MCF 10A (cell line): ENCODE results near the gene EMC6. TPM values are rescaled to one million over a fixed set of nuclear protein-coding genes. Genes with fewer than 3 reads are reported as not detected.

Source experiments
- BruUV-seq: library from RNA; stranded (reverse); fragments of 400-500 nt; replicated peaks from 2 replicates; lab custom pipeline; 2021; lab: Mats Ljungman, UMichigan
- CTCF ChIA-PET: fragments of 300-600 bp; sonication (Branson Sonifier 250); formaldehyde crosslinking; extraction: SDS; loops from one replicate; lab custom pipeline; 2021; ENCODE audit warnings: antibody characterized with exemption, inconsistent platforms; lab: Yijun Ruan, JAX
- POLR2A ChIA-PET: fragments of 300-600, 350-650 bp; sonication (Branson Sonifier 250); formaldehyde crosslinking; extraction: SDS; loops from one replicate; lab custom pipeline; 2020; ENCODE audit warnings: antibody characterized with exemption, inconsistent platforms; lab: Yijun Ruan, JAX
- DNase-seq: peaks from one replicate; pipeline ENCODE4 v3.0.0-alpha.2; 2018; ENCODE audit not compliant: unreplicated experiment
- H3K27ac Mint-ChIP-seq: one replicate; pipeline ENCODE4 v1.8.0; 2022; ENCODE audit warnings: mild to moderate bottlenecking, low read depth, mixed read lengths; ENCODE audit not compliant: unreplicated experiment
- H3K27me3 Mint-ChIP-seq: one replicate; pipeline ENCODE4 v1.8.0; 2022; ENCODE audit warnings: mixed read lengths; ENCODE audit not compliant: insufficient read depth, unreplicated experiment
- H3K36me3 Mint-ChIP-seq: one replicate; pipeline ENCODE4 v1.8.0; 2022; ENCODE audit warnings: mild to moderate bottlenecking, moderate library complexity, mixed read lengths; ENCODE audit not compliant: insufficient read depth, unreplicated experiment
- H3K4me1 Mint-ChIP-seq: one replicate; pipeline ENCODE4 v1.8.0; 2022; ENCODE audit warnings: mixed read lengths; ENCODE audit not compliant: insufficient read depth, unreplicated experiment
- H3K4me3 Mint-ChIP-seq: one replicate; pipeline ENCODE4 v1.8.0; 2022; ENCODE audit warnings: mild to moderate bottlenecking, moderate library complexity, mixed read lengths; ENCODE audit not compliant: unreplicated experiment
- H3K9me3 Mint-ChIP-seq: one replicate; pipeline ENCODE4 v1.8.0; 2022; ENCODE audit warnings: mixed read lengths; ENCODE audit not compliant: unreplicated experiment
- intact Hi-C: fragments of 100-400 bp; cut with micrococcal nuclease; formaldehyde crosslinking; loops from 2 replicates; pipeline ENCODE4 v1.14.1; 2022
- total RNA-seq: library from RNA; stranded (reverse); gene quantifications from 2 replicates; pipeline ENCODE4 v1.2.3, GENCODE V29; 2022
- TF ChIP-seq, protein P1 (sequence below): fragments of 200-600 bp; IDR thresholded peaks from one replicate; pipeline ENCODE4 v1.8.0; 2022; ENCODE audit warnings: antibody characterized with exemption, mild to moderate bottlenecking; ENCODE audit not compliant: unreplicated experiment

Gene EMC6
- total RNA-seq, 1 experiment from 2014 or later, result 78.5 TPM

DNA sequence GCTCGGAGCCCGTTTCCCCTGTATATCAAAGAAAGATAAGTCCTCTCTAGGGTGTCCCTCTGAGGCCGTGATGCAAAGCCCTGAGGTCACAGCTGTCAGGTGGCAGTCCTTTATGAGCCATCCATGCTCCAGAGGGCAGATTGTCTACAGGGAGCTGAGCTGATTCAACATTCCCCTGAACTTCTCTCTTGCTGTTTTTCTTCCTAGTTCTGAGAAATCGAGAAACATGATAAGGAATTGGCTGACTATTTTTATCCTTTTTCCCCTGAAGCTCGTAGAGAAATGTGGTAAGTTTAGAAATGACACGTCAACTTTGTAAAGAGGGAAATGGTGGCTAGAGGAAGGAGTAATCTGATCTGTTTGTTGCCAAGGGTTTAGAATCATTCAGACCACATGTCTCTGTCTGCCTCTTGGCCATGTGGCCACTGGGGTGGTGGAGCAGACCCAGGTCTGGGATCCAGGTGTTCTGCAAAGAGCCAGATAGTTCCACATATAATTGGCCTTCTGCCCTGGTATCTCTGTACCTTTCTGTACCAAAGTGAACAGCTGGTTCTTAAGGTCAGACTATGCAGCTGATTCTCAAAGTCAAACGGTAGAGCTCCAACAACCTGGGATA is 28.5 kb upstream of the EMC6 start:
- ChIA-PET CTCF (no interaction called here), POLR2A (interaction anchor here (0.6 to 1.3 kb wide), 2 partner anchors 19 to 24 kb away, joined by 3 read pairs; no protein-coding TSS in a partner anchor)
- H3K4me3 Mint-ChIP-seq, result no peak overlapping the region
- H3K27me3 Mint-ChIP-seq, result no peaks in the 10 kb centered on the region
- TF ChIP-seq, protein P1, sequence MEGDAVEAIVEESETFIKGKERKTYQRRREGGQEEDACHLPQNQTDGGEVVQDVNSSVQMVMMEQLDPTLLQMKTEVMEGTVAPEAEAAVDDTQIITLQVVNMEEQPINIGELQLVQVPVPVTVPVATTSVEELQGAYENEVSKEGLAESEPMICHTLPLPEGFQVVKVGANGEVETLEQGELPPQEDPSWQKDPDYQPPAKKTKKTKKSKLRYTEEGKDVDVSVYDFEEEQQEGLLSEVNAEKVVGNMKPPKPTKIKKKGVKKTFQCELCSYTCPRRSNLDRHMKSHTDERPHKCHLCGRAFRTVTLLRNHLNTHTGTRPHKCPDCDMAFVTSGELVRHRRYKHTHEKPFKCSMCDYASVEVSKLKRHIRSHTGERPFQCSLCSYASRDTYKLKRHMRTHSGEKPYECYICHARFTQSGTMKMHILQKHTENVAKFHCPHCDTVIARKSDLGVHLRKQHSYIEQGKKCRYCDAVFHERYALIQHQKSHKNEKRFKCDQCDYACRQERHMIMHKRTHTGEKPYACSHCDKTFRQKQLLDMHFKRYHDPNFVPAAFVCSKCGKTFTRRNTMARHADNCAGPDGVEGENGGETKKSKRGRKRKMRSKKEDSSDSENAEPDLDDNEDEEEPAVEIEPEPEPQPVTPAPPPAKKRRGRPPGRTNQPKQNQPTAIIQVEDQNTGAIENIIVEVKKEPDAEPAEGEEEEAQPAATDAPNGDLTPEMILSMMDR, result no peak
- intact Hi-C loops, result loop anchor here (5.0 kb wide), 1 partner anchor 83 kb away; the partner anchor contains the start of gene TRPV3
- no peak for DNase-seq
- no peaks in the 10 kb centered on the region for H3K9me3 Mint-ChIP-seq
- peaks cover 9% of the 10 kb centered on the region for H3K4me1 Mint-ChIP-seq
- H3K36me3 Mint-ChIP-seq, result peaks cover 24% of the 10 kb centered on the region
- no peak overlapping the region for H3K27ac Mint-ChIP-seq
- no TSS peak for BruUV-seq

DNA sequence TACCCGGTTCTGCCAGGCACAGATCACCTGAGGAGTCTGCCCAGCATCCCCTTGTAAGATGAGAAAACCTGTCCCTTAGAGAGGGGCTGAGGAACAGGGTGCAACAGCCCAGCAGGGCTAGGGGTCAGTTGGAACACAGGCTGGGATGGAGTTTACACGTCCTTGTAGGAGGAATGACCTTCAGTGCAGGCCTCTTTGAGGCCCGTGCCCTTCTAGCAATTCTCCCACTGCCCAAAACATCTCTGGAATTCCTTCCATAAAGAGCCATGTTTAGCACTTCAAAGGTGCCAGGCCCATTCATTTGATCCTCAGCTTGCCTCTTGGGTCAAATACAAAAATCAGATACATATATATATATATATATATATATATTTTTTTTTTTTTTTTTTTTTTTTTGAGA is 27.6 kb upstream of the EMC6 start:
- H3K4me3 Mint-ChIP-seq, result no peak overlapping the region
- DNase-seq, result no peak
- ChIA-PET CTCF (no interaction called here), POLR2A (interaction anchor here (1.3 kb wide), 1 partner anchor 19 kb away, joined by 3 read pairs; no protein-coding TSS in a partner anchor)
- BruUV-seq, result no TSS peak
- H3K4me1 Mint-ChIP-seq, result peaks cover 9% of the 10 kb centered on the region
- H3K36me3 Mint-ChIP-seq, result peaks cover 24% of the 10 kb centered on the region
- H3K9me3 Mint-ChIP-seq, result no peaks in the 10 kb centered on the region
- TF ChIP-seq, protein P1, result no peak
- intact Hi-C loops, result no loop called here
- H3K27me3 Mint-ChIP-seq, result no peaks in the 10 kb centered on the region
- no peak overlapping the region for H3K27ac Mint-ChIP-seq

DNA sequence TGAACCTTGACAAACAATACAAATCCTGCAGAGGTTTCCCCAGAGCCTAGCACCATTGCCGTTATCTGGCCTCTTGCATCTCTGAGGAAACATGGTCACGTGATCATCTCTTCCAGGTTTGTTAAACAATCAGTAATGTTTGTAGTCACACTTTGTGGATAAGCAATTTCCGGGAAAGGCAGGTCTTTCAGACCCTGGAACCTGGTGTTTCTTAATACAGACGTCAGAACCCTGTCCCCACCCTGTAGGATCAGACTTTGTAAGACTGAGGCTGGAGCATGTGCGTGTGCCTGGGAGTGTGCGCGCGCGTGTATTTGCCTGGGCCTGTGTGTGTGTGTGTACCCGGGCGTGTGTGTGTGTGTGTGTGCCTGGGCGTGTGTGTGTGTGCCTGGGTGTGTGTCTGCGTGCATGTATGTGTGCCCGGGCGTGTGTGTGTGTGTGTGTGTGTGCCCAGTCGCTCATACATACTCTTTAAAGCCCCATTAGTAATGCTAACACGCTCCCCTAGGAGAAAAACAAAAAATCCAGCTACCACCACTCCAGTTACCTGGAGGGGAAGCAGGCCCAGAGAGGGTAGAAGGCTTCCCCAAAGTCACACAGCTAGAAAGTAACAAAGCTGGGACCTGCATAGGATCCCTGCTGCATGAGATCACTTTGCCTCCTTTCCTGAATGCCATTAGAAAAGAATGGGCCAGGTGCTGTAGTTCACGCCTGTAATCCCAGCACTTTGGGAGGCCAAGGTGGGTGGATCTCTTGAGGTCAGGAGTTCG is 26.7 kb upstream of the EMC6 start:
- H3K27me3 Mint-ChIP-seq, result no peaks in the 10 kb centered on the region
- intact Hi-C loops, result no loop called here
- no peak overlapping the region for H3K27ac Mint-ChIP-seq
- CTCF ChIA-PET, result no interaction called here
- TF ChIP-seq, protein P1, result no peak
- POLR2A ChIA-PET, result no interaction called here
- BruUV-seq, result no TSS peak
- H3K36me3 Mint-ChIP-seq, result peaks cover 24% of the 10 kb centered on the region
- no peaks in the 10 kb centered on the region for H3K9me3 Mint-ChIP-seq
- H3K4me3 Mint-ChIP-seq, result no peak overlapping the region
- peaks cover 9% of the 10 kb centered on the region for H3K4me1 Mint-ChIP-seq
- no peak for DNase-seq

DNA sequence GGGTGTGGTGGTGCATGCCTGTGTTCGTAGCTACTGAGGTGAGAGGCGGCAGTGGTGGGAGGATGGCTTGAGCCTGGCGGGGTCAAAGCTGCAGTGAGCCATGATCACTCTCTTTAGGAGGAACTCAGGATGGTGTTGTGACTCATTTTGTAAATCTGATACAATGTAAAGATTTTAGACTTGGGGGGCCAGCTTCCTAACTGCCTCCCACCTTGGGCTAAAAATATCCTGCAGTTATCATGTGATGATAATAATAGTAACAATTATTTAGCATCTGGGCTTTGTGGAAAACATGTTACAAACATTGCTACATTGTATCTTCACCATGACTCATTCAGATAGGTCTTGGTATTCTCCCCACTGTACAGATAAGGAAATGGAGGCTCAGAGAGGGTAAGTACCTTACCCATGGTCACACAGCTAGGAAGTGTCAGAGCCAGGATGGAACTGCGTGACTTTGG is 24.7 kb upstream of the EMC6 start:
- POLR2A ChIA-PET, result interaction anchor here (0.7 to 2.1 kb wide), 2 partner anchors 23 to 609 kb away, joined by 3 to 6 read pairs; no protein-coding TSS in a partner anchor
- Mint-ChIP-seq H3K9me3 (no peaks in the 10 kb centered on the region), H3K4me3 (no peak overlapping the region), H3K4me1 (no peaks in the 10 kb centered on the region), H3K27ac (no peak overlapping the region), H3K27me3 (no peaks in the 10 kb centered on the region), H3K36me3 (peaks cover 29% of the 10 kb centered on the region)
- CTCF ChIA-PET, result interaction anchor here (0.8 to 2.5 kb wide), 3 partner anchors 42 to 671 kb away, joined by 3 to 14 read pairs (median 3); no protein-coding TSS in a partner anchor
- no TSS peak for BruUV-seq
- intact Hi-C loops, result no loop called here
- no peak for DNase-seq
- TF ChIP-seq, protein P1, result no peak
